Right renal cortex interstitium (tissue), 3 donors: Measurements from ENCODE around the gene SH3RF3. TPM values are rescaled to one million over a fixed set of nuclear protein-coding genes. Genes with fewer than 3 reads are reported as not detected.

ENCODE experiments used
- DNase-seq, 3 donors: peaks; one replicate each; pipeline ENCODE4 v3.0.0-alpha.2; 2013; ENCODE audit warnings: low read depth in 3 of 3, low spot score in 2 of 3
- polyA plus RNA-seq, 3 donors: library from polyadenylated mRNA; unstranded; fragments of 120-200 nt; gene quantifications; one replicate each; pipeline ENCODE4 v1.2.1, GENCODE V29; 2013; ENCODE audit not compliant: insufficient read length in 3 of 3

The SH3RF3 gene
- polyA plus RNA-seq, 3 donors: 4.3 to 4.5 (median 4.3) TPM

DNA sequence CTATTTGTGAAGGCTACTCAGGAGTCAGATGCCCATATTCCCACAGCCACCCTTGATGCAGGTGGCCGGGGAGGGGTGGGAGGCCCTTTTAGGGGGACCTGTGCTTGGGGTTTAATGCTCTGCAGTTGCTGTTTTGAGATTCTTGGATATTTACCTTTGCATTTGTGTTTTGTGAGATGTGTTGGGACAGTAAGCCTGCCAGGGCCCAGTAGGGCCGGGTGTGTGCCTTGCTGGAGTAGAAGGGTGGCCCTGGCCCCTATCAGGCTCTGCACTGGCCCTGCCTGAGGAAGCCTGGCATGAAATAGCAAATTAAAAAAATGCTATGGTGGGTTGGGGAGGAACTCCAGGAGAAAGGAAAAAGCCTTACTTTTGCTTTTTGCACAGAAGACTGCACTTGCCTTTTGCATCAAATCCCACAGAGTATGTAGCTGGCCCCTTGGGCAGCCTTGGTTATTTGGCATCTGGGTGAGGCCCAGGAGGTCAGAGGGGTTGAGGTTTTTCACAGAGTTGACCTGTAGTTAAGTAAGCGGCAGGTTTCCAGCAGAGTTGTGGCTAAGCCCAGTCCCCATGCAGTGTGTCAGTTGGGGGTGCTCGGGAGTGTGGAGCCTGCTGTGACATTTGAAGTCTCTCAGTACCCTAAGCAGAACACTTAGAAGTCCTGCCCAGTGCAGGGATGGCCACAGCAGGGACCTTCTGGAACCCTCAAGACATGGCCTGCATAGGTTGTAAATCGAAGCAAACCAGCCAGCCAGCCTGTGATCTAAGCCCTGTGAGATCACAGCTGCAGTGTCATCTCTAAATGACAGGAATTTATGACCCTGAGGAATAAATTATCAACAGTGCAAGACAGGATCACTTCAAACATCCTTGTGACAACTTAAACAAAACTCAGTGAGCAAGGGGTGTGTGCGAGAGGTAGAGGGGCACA lies 68.8 kb downstream of the SH3RF3 start:
- no peak for DNase-seq

DNA sequence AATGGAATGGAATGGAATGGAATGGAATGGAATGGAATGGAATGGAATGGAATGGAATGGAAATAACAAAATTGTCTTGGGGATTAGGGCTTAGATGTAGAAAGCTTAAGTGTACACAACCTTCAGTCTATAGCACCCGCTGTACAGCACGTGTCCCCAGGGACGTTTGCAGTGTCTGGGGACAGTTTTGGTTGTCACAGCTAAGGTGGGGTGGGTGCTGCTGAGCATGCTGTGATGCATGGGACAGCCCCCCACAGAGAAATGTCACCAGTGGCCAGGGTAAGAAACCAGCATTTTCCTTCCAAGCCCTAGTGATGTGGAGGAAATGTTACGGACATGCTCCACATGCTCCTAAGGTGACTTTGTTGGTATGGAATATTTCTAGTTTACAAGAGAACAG lies 70.8 kb downstream of the SH3RF3 start:
- no peak for DNase-seq

DNA sequence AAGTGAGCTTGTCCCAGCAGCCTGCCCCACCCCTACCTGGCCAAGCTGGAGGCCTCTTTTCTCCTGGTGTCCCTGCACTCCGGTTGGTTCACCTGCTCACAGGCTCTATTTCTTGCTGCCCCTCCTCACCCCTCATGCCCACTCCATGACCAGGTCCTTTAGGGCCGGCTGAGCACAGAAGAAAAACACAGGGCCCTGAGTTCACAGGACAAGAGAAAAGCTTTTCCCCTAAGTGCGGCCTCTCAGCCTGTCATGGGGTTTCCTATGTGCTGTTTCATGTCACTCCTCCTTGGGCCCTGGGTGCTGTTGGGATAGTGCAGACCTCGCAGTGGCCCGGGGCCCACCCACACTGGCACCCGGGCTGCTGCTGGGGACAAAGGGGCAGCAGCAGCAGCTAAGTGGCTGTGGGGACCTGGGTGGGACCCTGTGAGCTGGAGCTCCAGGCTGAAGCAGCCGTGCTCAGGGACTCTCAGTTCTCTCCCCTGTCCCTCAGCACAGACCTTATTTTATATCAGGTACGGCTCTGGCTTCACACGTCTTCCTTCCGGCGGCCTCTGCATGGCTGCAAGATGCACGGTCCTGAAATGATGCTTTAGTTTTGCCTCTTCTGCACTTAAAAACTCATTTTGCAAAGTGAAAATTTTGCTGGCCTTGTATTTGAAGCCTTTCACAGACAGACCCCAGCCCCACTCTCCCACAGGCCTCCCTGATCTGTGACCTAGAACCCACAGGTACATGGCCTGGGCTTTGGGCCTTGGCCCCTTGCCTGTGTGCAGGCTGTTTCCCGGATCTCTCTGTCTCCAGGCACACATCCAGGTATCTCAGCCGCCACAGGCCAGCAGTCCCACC lies 71.8 kb downstream of the SH3RF3 start:
- no peak for DNase-seq

DNA sequence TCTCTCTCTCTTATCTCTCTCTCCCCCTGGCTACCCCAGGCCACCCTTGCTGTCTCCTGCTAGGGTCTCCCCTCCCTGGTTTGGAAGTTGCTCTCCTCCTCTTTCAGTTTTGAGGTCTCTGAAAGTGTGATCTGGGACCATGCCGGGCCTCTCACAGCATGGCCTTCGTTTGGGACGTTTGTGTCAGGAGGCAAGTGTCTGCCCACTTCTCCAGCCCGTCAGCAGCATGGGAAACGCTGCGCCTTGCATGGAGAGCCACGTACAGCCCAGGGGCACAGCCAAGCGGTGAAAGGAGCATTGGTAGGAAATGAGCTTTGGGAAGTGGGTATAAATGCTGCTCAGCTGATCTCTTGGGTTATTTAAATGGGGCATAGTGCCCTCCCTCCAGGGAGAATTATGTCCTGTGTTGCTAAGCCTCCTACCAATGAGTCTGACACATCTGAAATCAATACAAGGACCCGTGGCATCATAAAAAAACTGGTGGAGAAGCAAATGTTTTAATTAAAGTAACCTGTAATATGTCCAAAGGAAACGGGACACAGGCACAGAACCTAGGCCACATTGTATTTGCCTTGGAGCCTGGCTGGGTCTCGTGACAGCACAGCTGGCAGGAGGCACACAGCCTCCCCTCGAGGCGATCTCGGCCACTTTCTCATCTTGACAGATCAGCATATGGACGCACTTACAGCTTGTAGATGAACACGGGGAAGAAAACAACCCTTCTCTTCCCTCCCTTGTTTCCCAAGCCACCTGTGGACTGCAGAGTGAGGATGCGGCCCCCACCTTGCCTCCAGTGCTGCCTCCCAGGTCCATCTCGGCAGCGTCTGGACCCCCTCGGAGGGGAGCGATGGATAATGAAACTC lies 72.7 kb downstream of the SH3RF3 start:
- DNase-seq: no peak

DNA sequence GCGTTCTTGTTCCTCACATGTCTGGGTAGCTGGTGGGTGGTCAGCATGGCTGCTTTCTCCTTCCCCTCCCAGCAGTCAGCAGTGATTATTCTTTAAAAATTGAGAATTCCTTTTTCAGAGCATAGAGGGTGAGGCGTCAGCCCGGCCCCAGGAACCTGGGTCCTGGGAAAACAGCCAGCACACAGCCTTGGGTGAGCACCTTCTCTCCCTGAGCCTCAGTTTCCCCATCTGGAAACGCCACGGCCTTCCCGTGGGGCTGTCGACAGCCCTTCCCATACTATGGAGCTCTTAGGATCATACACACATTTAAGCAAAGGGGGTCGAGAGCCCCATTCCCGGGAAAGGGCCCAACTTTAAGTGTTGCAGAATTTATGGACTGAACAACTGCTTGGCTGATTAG lies 73.5 kb downstream of the SH3RF3 start:
- DNase-seq: no peak

DNA sequence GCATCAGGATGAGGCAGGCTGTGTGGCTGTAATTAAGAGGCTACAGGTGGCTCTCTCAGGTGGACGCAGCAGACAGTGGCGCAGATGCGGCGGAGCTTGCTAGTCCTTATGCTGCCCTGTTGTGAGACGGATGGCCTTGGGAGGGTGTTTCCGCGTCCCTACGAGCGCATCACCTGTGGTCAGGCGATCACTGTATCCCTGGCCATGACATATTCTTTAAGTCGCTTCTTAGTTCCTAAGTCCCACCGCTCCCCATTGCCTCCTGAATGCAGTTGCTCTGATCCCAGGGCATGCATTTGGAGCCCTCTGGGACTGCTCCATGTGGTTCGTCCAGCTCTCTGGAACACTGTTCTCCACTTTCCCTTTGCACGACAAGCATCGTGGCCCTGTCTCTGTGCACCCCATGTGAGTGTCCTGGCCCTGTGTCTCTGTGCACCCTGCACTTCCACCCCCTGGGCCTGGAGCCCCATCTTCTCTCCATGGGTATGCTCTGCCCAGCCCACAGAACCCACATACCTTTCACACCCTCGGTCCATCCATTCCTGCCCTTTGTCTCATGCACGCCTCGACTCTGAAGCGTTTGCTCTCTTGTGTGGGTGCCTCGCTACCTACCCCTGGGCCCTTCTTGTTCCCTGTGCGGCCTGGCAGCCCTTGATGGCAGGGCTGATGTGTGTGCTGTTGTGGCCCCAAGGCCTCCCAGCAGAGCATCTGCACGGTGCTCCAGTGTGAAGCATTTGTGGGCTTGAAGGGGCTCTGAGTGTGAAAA lies 74.4 kb downstream of the SH3RF3 start:
- DNase-seq: no peak

DNA sequence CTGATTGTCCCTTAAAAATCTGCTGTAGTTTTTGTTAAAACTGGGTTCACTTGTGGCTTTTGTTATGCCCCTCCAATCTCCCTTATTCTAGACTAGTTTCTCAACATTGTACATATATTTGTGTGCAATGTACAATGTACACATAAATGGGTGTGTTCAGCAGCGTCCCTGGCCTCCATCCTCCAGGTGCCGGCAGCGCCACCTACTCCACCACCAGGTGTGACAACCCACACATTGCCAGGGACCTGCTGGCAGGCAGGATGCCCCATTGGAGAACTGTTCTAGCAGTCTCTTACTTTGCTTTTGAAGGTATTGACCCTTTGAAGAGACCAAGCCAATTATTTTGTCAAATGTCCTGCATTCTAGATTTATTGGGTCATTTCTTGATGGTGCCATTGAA lies 75.4 kb downstream of the SH3RF3 start:
- DNase-seq: no peak

DNA sequence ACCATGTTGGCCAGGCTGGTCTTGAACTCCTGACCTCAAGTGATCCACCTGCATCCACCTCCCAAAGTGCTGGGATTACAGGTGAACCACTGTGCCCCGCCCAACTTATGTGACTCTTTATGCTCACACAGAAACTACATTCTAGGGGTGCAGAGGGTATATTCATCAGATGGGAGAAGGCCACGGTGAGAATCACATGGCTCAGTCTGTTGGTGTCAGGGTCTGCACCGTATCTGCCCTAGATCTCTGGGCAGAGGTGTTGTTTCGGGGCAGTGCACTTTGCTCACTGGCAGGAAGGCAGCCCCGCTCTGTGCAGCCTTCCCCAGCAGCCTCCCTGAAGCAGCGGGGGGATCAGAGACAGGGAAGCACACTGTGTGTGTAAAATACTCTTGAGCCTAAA lies 76.4 kb downstream of the SH3RF3 start:
- no peak for DNase-seq

DNA sequence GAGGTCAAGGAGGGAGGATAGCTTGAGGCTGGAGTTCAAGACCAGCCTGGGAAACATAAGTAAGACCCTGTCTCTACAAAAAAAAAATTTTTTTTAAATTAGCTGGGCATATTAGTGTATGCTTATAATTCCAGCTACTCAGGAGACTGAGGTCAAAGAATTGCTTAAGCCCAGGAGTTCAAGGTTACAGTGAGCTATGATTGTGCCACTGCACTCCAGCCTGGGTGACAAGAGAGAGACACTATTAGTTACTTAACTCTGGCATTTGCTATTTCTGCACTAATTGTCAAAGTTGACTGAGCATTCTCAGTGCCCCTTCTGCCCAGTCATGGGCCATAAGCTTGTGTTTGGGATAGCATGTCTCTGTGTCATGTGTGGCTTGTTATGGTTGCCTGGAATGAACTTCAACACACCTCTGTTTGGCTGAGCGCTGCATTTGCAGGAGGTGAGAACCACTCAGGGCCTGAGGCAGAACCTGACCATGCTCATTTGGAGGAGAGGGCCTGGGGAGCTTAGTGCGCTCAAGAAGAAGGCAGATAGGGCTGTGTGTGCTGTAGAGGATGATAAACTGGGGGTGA lies 77.7 kb downstream of the SH3RF3 start:
- no peak for DNase-seq

DNA sequence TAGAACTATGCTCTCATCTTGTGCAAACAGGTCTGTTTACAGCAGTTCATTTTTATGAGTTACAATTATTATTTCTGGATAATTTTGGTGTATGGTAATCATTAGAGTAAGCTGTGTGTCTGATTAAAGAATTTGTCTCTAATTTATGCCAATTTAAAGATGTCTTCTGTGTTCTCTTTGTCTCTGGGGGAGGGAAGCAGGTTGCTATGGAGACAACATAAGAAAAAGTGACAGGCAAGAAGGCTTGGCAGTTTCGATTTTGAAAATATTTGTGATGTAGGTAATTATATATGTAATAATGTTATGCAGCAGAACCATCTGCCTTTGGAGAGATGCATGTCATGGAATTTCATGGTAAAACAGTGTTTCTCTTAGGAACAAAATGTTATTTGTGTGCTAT lies 78.2 kb downstream of the SH3RF3 start:
- DNase-seq: no peak

DNA sequence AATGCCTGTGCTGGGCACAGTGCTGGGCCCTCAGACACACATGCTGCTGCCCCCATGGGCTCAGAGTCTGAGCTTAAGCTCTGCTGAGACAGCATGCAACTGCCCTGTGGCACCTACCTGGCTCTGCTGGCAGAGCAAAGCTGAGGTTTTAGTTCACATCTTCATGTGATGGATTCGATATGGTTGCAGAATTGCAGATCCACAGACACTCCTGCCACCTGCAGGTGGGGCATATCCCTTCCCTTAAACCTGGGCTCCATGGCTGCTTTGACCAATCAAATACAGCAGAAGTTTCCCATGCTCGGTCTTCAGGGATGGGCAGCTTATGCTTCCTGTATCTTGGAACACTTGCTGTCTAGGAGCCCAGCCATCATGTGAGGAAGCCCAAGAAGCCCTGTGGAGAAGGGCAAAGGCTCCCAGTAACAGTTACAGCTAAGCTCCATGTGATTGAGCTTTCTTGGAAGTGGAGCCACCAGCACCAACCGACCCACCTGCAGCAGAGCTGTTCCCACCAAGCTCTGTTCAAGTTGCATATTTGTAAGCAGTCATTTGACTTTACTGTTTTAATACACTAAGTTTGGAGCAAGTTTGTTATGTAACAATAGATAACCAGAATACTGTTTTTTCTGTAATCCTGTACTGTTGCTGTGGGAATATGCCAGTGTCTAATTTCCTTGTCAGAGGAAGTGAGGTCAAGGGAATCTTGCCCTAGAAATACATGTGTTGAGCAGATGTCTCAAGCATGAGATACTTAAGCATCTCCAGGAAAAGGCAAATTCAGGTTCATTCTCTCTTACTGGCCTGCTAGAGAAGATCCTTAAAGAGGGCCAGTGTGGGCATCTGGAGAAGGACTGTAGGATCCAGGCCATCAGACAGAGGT lies 79.3 kb downstream of the SH3RF3 start:
- DNase-seq: no peak

DNA sequence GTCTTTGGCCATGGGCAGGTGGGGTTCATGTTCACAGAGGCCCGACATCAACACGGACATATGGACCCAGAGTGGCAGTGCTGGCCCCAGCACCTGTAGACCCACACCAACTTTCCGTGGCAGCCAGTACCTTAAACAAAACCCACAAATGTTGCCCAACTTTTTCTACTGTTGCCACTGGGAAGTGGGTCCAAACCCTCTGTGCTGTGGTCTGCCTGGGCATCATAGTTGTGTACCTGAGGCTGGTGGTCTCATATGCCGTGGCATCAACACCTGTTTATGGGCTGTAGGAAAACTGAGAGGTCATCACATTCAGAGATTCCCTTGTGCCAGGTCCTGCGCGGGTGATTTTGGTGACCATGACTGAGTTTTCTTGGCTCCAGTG lies 79.9 kb downstream of the SH3RF3 start:
- no peak for DNase-seq

DNA sequence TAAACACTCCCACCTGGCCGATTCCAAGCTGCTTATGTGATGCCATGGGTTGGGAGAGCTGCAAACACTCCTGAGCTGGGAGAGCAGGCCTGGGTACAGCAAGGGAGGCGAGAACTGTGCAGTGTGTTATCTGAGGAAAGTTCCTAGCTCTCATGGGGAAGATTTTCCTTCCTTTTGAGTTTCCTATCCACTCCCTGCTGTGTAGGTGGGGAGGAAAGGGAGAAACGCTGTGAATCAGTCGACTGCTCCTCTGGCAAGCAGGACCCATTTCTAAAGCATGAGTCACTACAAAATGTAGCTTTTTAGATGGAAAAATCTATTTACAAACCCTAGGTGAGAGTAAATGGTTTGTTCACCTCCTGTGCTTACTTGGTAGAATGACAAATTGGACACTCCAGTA lies 80.4 kb downstream of the SH3RF3 start:
- DNase-seq: no peak

DNA sequence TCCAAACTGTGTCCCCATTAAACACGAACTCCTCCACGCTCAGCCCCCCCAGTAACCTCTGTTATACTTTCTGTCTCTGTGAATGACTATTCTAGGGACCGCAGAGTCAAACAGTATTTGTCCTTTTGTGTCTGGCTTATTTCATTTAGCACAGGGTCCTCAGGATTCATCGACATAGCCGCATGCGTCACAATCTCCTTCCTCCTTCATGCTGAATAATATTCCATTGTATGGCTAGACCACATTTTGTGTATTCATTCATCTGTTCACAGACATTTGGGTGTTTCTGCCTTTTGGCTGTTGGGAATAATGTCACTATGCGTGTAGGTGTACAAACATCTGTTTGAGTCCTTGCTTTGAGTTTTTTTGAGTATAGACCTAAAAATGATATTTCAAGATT lies 80.9 kb downstream of the SH3RF3 start:
- DNase-seq: no peak

DNA sequence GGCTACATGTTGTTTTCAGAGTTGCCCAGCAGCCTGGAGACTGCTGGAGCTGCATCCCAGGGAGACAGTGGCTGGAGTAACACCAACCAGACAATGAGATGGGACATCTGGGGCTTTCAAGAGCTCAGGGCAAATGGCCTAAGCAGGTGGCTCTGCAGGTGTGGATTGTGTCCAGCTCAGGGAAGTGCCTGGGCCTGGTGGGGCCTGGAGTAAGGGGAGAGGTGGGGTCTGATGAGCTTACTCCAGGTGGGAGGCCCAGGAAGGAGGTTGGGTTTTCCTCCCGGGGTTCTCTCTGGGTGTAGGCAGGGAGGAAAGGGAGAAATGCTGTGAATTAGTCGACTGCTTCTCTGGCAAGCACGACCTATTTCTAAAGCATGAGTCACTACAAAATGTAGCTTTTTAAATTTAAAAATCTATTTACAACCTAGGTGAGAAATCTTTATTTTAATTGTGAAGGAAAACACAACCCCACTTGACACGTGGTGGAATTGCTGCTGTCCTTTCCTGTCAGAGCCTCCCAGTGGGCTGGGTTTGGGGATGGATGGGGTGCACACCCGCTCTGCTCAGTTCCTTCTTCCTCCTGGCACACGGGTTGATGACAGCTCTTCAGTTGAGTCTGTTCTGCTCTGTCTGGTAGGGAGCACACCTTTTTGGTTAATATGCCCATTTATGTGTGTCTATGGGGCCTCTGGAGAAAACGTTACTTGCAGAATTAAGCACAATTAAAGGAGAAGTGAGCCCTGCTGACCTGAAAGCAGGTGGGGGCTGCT lies 81.6 kb downstream of the SH3RF3 start:
- no peak for DNase-seq

DNA sequence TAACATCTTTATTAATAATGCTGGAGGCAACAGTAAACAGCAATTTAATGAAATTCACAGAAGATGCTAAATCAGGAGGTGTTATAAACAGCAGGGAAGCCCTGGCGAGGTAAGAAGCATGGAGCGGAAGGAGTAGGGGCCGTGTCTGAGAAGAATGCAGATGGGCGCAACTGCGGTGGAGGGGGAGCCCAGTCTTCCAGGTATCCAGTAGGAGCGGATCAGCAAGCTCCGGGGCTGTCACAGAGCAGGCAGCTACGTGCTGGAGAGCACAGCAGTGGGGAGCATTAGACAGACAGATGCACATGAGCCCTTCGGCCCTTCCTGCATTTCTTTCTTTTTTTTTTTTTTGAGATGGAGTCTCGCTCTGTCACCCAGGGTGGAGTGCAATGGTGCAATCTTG lies 82.3 kb downstream of the SH3RF3 start:
- no peak for DNase-seq

DNA sequence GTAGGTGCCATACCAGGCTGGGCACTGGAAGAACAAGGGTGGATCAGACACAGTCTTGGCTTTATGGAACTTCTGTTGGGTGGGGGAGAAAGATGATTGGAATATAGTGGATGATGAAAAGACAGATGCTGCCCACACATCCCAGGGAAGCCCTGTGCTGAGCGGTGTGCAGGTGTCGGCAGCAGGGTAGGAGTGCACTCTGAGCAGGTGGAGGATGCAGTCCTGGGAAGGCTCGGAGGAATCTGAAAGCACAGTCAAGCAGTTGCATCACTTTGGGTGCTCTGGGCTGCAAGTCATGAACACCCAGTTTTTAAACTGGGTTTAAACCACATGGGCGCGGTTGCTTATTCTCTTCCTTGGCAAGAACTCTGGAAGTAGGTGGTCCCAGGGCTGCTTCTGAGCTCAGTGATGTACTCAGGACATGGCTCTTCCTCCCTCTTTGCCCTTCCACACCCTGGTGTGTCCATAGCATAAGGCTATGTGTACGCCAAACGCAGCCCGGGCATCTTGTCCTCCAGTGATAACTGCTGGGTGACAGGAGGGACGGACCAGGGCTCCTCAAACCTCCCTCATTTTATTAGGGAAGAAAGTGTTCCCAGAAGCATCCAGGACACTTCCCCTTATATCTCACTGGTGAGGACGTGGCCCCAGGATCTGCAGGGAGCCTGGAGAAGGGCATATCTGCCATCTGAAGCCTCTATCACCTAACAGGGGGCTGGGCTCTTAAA lies 84.0 kb downstream of the SH3RF3 start:
- no peak for DNase-seq
